ENCODE measurements around the gene CCNQ.
A peak's percentile ranks its signal among the peaks of the same experiment; 100 is the strongest.
"Not testable (repeated sequence)": the region's sequence is repeated elsewhere in the genome, so short reads cannot be mapped to it uniquely, and the experiment has no call there.

CCNQ gene

GRCh38 chrX:153623310-153624029, 24.5 kb upstream of the CCNQ start:
- DNase-seq (ENCODE audit: low read depth in 1 of 2, low spot score in 1 of 2) = no peak

GRCh38 chrX:153622661-153623309, 23.8 kb upstream of the CCNQ start:
- DNase-seq (ENCODE audit: low read depth in 1 of 2, low spot score in 1 of 2) = no peak

- DNase-seq (ENCODE audit: low read depth in 1 of 2, low spot score in 1 of 2) = no peak
Observed at GRCh38 chrX:153621949-153622598, 23.1 kb upstream of the CCNQ start.

- no peak for DNase-seq (ENCODE audit: low read depth in 1 of 2, low spot score in 1 of 2)
Observed at GRCh38 chrX:153620576-153620975, 21.6 kb upstream of the CCNQ start.

- no peak for DNase-seq (ENCODE audit: low read depth in 1 of 2, low spot score in 1 of 2)
Observed at GRCh38 chrX:153614818-153615217, 15.9 kb upstream of the CCNQ start.

GRCh38 chrX:153612413-153612812, 13.5 kb upstream of the CCNQ start:
- DNase-seq (ENCODE audit: low read depth in 1 of 2, low spot score in 1 of 2) = no peak

GRCh38 chrX:153611298-153612095, 12.6 kb upstream of the CCNQ start:
- no peak for DNase-seq (ENCODE audit: low read depth in 1 of 2, low spot score in 1 of 2)

GRCh38 chrX:153610836-153611213, 11.9 kb upstream of the CCNQ start:
- no peak for DNase-seq (ENCODE audit: low read depth in 1 of 2, low spot score in 1 of 2)

GRCh38 chrX:153609917-153610835, 11.2 kb upstream of the CCNQ start:
- DNase-seq (ENCODE audit: low read depth in 1 of 2, low spot score in 1 of 2) = peak; percentile 56 to 69

- no peak for DNase-seq (ENCODE audit: low read depth in 1 of 2, low spot score in 1 of 2)
Observed at GRCh38 chrX:153608806-153609205, 9.9 kb upstream of the CCNQ start.

- no peak for DNase-seq (ENCODE audit: low read depth in 1 of 2, low spot score in 1 of 2)
Observed at GRCh38 chrX:153608376-153608775, 9.4 kb upstream of the CCNQ start.

- DNase-seq (ENCODE audit: low read depth in 1 of 2, low spot score in 1 of 2) = no peak
Observed at GRCh38 chrX:153606503-153606902, 7.6 kb upstream of the CCNQ start.

- not testable (repeated sequence) for DNase-seq (ENCODE audit: low read depth in 1 of 2, low spot score in 1 of 2)
Observed at GRCh38 chrX:153604666-153605380, 5.9 kb upstream of the CCNQ start.

GRCh38 chrX:153603131-153603656, 4.3 kb upstream of the CCNQ start:
- no peak for DNase-seq (ENCODE audit: low read depth in 1 of 2, low spot score in 1 of 2)

GRCh38 chrX:153602601-153603000, 3.7 kb upstream of the CCNQ start:
- no peak for DNase-seq (ENCODE audit: low read depth in 1 of 2, low spot score in 1 of 2)

GRCh38 chrX:153601511-153602110, 2.7 kb upstream of the CCNQ start:
- DNase-seq (ENCODE audit: low read depth in 1 of 2, low spot score in 1 of 2) = no peak

GRCh38 chrX:153600921-153601320, 2.0 kb upstream of the CCNQ start:
- DNase-seq (ENCODE audit: low read depth in 1 of 2, low spot score in 1 of 2) = no peak

- no peak for DNase-seq (ENCODE audit: low read depth in 1 of 2, low spot score in 1 of 2)
Observed at GRCh38 chrX:153600032-153600373, 1.1 kb upstream of the CCNQ start.

All from stimulated activated CD4-positive, alpha-beta T cell treated with anti-CD3 and anti-CD28 coated beads, Interleukin-15, amount 100 ng/mL, for 1 hour (primary cell).